Measurements from ENCODE around the gene PRPF40B. TPM values are rescaled to one million over a fixed set of nuclear protein-coding genes. Genes with fewer than 3 reads are reported as not detected.
A peak's percentile ranks its signal among the peaks of the same experiment; 100 is the strongest.

PRPF40B gene
- total and polyA plus RNA-seq, 12 donors, result 13.4 to 37.5 (median 21.6) TPM

DNA sequence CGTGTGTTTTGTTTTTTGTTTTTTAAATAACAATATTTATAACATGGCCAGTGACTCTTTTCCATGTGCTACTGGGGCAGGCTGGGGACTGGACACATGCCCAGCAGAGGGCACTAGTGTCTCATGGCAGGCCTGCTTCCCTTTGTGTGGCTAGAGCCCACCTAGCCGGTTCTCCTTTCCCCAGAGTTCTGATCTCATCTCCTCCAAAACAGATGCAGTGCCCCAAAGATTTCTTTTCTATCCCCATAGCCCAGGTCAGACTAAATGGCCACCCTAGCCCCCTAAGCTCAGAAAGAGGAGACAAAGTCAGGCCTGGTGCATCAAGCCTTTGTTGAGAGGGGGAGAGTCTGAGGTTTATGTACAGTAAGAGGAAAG lies 21.2 kb downstream of the PRPF40B start:
- 5 to 6% methylated on average over 2 of the region's 2 CpGs for WGBS, 2 donors
- Histone ChIP-seq H3K4me3 (no peak overlapping the region), H3K27me3 (no peaks in the 10 kb centered on the region), H3K27ac (peak overlapping the region in 6 of 10 donors; percentile 35 to 90 (median 46)), H3K4me1 (peaks cover 16 to 59% (median 50%) of the 10 kb centered on the region in 9 donors), H3K36me3 (peaks cover 0 to 99% (median 39%) of the 10 kb centered on the region in 9 donors), H3K9me3 (no peaks in the 10 kb centered on the region)
- ATAC-seq (peak; percentile 71 to 87 (median 82)), DNase-seq (peak; percentile 80 to 88)
- TF ChIP-seq, protein P1, sequence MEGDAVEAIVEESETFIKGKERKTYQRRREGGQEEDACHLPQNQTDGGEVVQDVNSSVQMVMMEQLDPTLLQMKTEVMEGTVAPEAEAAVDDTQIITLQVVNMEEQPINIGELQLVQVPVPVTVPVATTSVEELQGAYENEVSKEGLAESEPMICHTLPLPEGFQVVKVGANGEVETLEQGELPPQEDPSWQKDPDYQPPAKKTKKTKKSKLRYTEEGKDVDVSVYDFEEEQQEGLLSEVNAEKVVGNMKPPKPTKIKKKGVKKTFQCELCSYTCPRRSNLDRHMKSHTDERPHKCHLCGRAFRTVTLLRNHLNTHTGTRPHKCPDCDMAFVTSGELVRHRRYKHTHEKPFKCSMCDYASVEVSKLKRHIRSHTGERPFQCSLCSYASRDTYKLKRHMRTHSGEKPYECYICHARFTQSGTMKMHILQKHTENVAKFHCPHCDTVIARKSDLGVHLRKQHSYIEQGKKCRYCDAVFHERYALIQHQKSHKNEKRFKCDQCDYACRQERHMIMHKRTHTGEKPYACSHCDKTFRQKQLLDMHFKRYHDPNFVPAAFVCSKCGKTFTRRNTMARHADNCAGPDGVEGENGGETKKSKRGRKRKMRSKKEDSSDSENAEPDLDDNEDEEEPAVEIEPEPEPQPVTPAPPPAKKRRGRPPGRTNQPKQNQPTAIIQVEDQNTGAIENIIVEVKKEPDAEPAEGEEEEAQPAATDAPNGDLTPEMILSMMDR (IDR thresholded peaks at IDR 0.05), result peak in 8 of 9 donors; percentile 92 to 98 (median 96)
- intact Hi-C loops (cut with DNase I), result loop anchor here in 9 of 10 donors (1.0 to 10.0 kb wide), 5 partner anchors 62 to 190 kb away; partner anchors contain the start of genes FMNL3 (in 9 of the 9) and NCKAP5L (in 1 of the 9)

- peak overlapping the region in 6 of 10 donors; percentile 40 to 90 (median 77) for H3K27ac ChIP-seq
- peaks cover 0 to 99% (median 47%) of the 10 kb centered on the region in 9 donors for H3K36me3 ChIP-seq
- H3K4me1 ChIP-seq, result peaks cover 19 to 66% (median 50%) of the 10 kb centered on the region in 9 donors
- H3K4me3 ChIP-seq, result no peak overlapping the region
- intact Hi-C loops (cut with DNase I), result loop anchor here in 2 of 10 donors (2.0 to 10.0 kb wide), 3 partner anchors 61 to 189 kb away; partner anchors contain the start of genes FMNL3 (in 1 of the 2) and NCKAP5L (in 1 of the 2)
- TF ChIP-seq, protein P1 (IDR thresholded peaks at IDR 0.05), result no peak
- H3K9me3 ChIP-seq, result no peaks in the 10 kb centered on the region
- H3K27me3 ChIP-seq, result no peaks in the 10 kb centered on the region
- 84 to 86% methylated on average over 6 of the region's 6 CpGs for WGBS, 2 donors
- DNase-seq, result no peak
- ATAC-seq, result peak in 2 of 8 donors; percentile 6
These were observed 22.0 kb downstream of the PRPF40B start for GRCh38 chr12:49645146-49646039.

GRCh38 chr12:49646331-49646830 lies 23.0 kb downstream of the PRPF40B start:
- intact Hi-C loops (cut with DNase I), result loop anchor here in 2 of 10 donors (10.0 kb wide), 2 partner anchors 178 to 188 kb away; partner anchors contain the start of gene NCKAP5L (in 1 of the 2)
- no peak for ATAC-seq
- Histone ChIP-seq H3K36me3 (peaks cover 0 to 99% (median 56%) of the 10 kb centered on the region in 9 donors), H3K4me1 (peaks cover 19 to 71% (median 50%) of the 10 kb centered on the region in 9 donors), H3K27ac (peak overlapping the region in 8 of 10 donors; percentile 66 to 90 (median 80)), H3K27me3 (no peaks in the 10 kb centered on the region), H3K4me3 (no peak overlapping the region), H3K9me3 (no peaks in the 10 kb centered on the region)
- DNase-seq, result no peak
- WGBS, 2 donors, result 94% methylated on average over 7 of the region's 7 CpGs
- TF ChIP-seq, protein P1 (IDR thresholded peaks at IDR 0.05), result no peak
